Endothelial cell of umbilical vein (primary cell): ENCODE data around the gene MAP6. TPM values are rescaled to one million over a fixed set of nuclear protein-coding genes. Genes with fewer than 3 reads are reported as not detected.

Experiments
- BruUV-seq: library from RNA; stranded (reverse); fragments of 400-500 nt; replicated peaks from 2 replicates; lab custom pipeline; 2021; lab: Mats Ljungman, UMichigan
- CTCF ChIA-PET: fragments of 300-600, 350-600 bp; sonication (Branson Sonifier 250); formaldehyde crosslinking; loops from one replicate; lab custom pipeline; 2021; ENCODE audit warnings: antibody characterized with exemption, inconsistent platforms; lab: Charles Lee
- POLR2A ChIA-PET: fragments of 300-600, 350-600 bp; sonication (Branson Sonifier 250); formaldehyde crosslinking; loops from one replicate; lab custom pipeline; 2021; ENCODE audit warnings: antibody characterized with exemption, inconsistent platforms; lab: Charles Lee
- DNase-seq: peaks from one replicate; pipeline ENCODE4 v3.0.0-alpha.2; 2011; ENCODE audit warnings: low read depth, low spot score
- FAIRE-seq: peaks from 2 replicates; lab custom pipeline; 2011; peaks lifted over from hg19 to GRCh38; lab: Jason Lieb, UNC
- H2AFZ ChIP-seq: 2 replicates; pipeline ENCODE4 v1.6.0; 2012; ENCODE audit warnings: low read depth, low read length, control low read depth, inconsistent platforms
- H3K27ac ChIP-seq: 2 replicates; pipeline ENCODE4 v1.5.1; 2011; ENCODE audit warnings: low read depth, mild to moderate bottlenecking, control low read depth, low read length, moderate library complexity; ENCODE audit not compliant: insufficient read depth
- H3K27me3 ChIP-seq, 2 experiments: 2 replicates each; pipeline versions ENCODE4 v1.6.0 to v1.6.1; 2011; ENCODE audit warnings: low read length in 2 of 2, mixed read lengths in 1 of 2; ENCODE audit not compliant: control insufficient read depth in 2 of 2, insufficient read depth in 2 of 2
- H3K36me3 ChIP-seq, 2 experiments: 2 replicates in 1 of 2; 3 replicates in 1 of 2; pipeline ENCODE4 v1.5.1; 2011; ENCODE audit warnings: low read length in 2 of 2, mild to moderate bottlenecking in 1 of 2, moderate library complexity in 1 of 2; ENCODE audit not compliant: control insufficient read depth in 2 of 2, insufficient read depth in 2 of 2; ENCODE audit errors: extremely low read depth in 1 of 2
- H3K4me1 ChIP-seq: 3 replicates; pipeline ENCODE4 v1.5.1; 2011; ENCODE audit warnings: mild to moderate bottlenecking, low read length; ENCODE audit not compliant: control insufficient read depth, insufficient read depth; ENCODE audit errors: extremely low read depth
- H3K4me2 ChIP-seq: 2 replicates; pipeline ENCODE4 v1.6.1; 2011; ENCODE audit warnings: low read length, control low read depth, mixed read lengths; ENCODE audit not compliant: insufficient read depth
- H3K4me3 ChIP-seq, 3 experiments: fragments of 200-600 bp in 1 of 3; sonication (generic), shearing (Covaris generic) in 1 of 3; replicated peaks in 1 of 3; 2 replicates each; pipeline ENCODE4 v1.5.1; 2011 to 2016; ENCODE audit warnings: control low read depth in 3 of 3, low read length in 3 of 3, mild to moderate bottlenecking in 2 of 3, inconsistent platforms in 1 of 3, low read depth in 1 of 3, moderate library complexity in 1 of 3; ENCODE audit not compliant: insufficient read depth in 1 of 3
- H3K79me2 ChIP-seq: 2 replicates; pipeline ENCODE4 v1.6.0; 2012; ENCODE audit warnings: low read length, inconsistent platforms; ENCODE audit not compliant: control insufficient read depth, insufficient read depth
- H3K9ac ChIP-seq: replicated peaks from 2 replicates; pipeline ENCODE3; 2011; ENCODE audit warnings: low read length, control low read depth; ENCODE audit not compliant: insufficient read depth; ENCODE audit errors: extremely low read depth
- H3K9me1 ChIP-seq: replicated peaks from 3 replicates; pipeline ENCODE4 v1.6.0; 2011; ENCODE audit warnings: mild to moderate bottlenecking, low read length; ENCODE audit not compliant: control insufficient read depth, insufficient read depth; ENCODE audit errors: extremely low read depth
- H3K9me3 ChIP-seq: replicated peaks from 2 replicates; pipeline ENCODE4 v1.5.1; 2012; ENCODE audit warnings: low read length, inconsistent platforms; ENCODE audit not compliant: control insufficient read depth, insufficient read depth
- H4K20me1 ChIP-seq: replicated peaks from 2 replicates; pipeline ENCODE3; 2011; ENCODE audit warnings: mild to moderate bottlenecking, low read length; ENCODE audit not compliant: control insufficient read depth, insufficient read depth; ENCODE audit errors: extremely low read depth
- CTCF ChIP-seq, 2 donors: IDR thresholded peaks; 1 replicate in 1 of 2; 2 replicates in 1 of 2; pipeline ENCODE4 v1.5.1; 2011; ENCODE audit warnings: low read length in 2 of 2, mild to moderate bottlenecking in 2 of 2, moderate library complexity in 2 of 2, control low read depth in 1 of 2, inconsistent platforms in 1 of 2, low read depth in 1 of 2; ENCODE audit not compliant: insufficient read depth in 1 of 2; ENCODE audit errors: extremely low read depth in 1 of 2
- EZH2 ChIP-seq: IDR thresholded peaks from 2 replicates; pipeline ENCODE4 v1.6.1; 2012; ENCODE audit warnings: borderline replicate concordance, low read depth, mild to moderate bottlenecking, moderate library complexity, low read length, inconsistent platforms; ENCODE audit not compliant: severe bottlenecking
- FOS ChIP-seq: IDR thresholded peaks from 2 replicates; pipeline ENCODE4 v1.6.1; 2011; ENCODE audit warnings: mild to moderate bottlenecking, low read length, moderate library complexity, borderline replicate concordance; ENCODE audit not compliant: insufficient read depth
- JUN ChIP-seq: IDR thresholded peaks from 2 replicates; pipeline ENCODE4 v1.6.1; 2011; ENCODE audit warnings: borderline replicate concordance, low read depth; ENCODE audit not compliant: insufficient read length, insufficient read depth
- MAX ChIP-seq: IDR thresholded peaks from 2 replicates; pipeline ENCODE4 v1.6.1; 2011; ENCODE audit not compliant: insufficient read depth, insufficient read length
- MYC ChIP-seq: IDR thresholded peaks from one replicate; pipeline ENCODE4 v1.6.1; 2011; ENCODE audit warnings: mild to moderate bottlenecking, low read depth, low read length
- POLR2AphosphoS5 ChIP-seq: IDR thresholded peaks from 2 replicates; pipeline ENCODE4 v1.6.1; 2012; ENCODE audit warnings: low read depth, mild to moderate bottlenecking, control low read depth, low read length, moderate library complexity; ENCODE audit not compliant: insufficient read depth
- dilution Hi-C: fragments of 300-500 bp; cut with MboI; formaldehyde crosslinking; loops from one replicate; pipeline ENCODE4 v1.15.0; 2019; ENCODE audit warnings: low sequenced_read_pairs; ENCODE audit not compliant: extremely low pct_ligation_motif_present
- intact Hi-C: fragments of 100-400 bp; cut with micrococcal nuclease; formaldehyde crosslinking; loops from one replicate; pipeline ENCODE4 v1.10.0; 2022
- polyA plus RNA-seq, 4 experiments: library from polyadenylated mRNA; depleted of rRNA in 3 of 4; stranded (reverse) in 3 of 4; unstranded in 1 of 4; fragments of >200 nt; gene quantifications; 2 replicates each; pipeline versions ENCODE4 v1.2.1 to v1.2.3, GENCODE V29; 2011 to 2012; ENCODE audit warnings: missing spikeins in 1 of 4
- total RNA-seq: library from RNA; stranded (reverse); gene quantifications from 2 replicates; pipeline ENCODE4 v1.2.3, GENCODE V29; 2021

MAP6 gene
- total and polyA plus RNA-seq, 2 donors (not counting 3 experiments of a cell fraction or from before 2014, with no cell fraction given), result 0.12 TPM; not detected in 1

DNA sequence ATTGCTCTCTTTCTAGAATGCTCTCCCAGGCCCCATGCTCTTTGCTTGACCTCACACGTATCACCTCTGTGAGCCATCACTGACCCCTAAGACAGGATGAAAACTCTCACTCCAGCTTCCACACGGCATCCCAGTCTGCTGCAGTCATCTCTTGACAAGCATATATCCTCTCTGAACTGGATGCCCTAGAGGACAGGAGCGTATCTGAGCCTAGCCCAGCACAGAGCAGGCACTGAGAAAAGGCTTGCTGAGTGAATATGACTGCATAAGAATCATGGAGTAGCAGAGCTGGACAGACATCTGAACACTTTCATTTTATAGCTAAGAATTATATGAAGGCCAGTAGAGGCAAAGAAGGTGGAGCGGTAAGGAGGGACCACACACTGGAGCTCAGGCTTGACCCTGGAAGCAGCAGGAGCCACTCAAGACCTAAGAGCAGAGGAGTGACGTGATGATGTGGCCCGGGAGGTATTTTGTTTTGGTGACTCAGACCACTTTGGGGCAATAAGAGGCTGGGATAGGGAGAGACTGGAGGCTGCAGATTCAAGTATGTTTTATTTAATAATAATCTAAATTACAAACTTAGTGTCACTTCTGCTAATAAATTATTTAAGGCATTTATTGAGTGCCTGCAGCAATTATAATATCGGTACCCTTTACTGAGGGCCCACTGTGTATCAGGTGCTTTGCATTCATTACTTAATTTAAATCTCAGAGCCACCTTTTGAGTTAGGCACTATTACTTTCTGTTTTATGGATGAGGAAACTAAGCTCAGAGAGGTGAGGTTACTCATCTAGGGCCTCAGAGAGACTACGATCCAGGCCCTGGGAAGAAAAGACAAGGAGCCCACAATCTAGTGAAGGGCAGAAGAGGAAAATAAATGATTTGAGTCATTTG, 42.6 kb downstream of the MAP6 start:
- peaks cover 2% of the 10 kb centered on the region for H3K4me1 ChIP-seq
- H3K79me2 ChIP-seq, result no peaks in the 10 kb centered on the region
- H2AFZ ChIP-seq, result no peak overlapping the region
- peak; percentile 21 for FAIRE-seq
- BruUV-seq, result no TSS peak
- no peaks in the 10 kb centered on the region for H3K9me3 ChIP-seq
- no peaks in the 10 kb centered on the region for H3K36me3 ChIP-seq
- H3K9ac ChIP-seq, result no peak overlapping the region
- no peaks in the 10 kb centered on the region for H3K9me1 ChIP-seq
- dilution Hi-C loops, result no loop called here
- intact Hi-C loops, result no loop called here
- no peaks in the 10 kb centered on the region for H4K20me1 ChIP-seq
- POLR2A ChIA-PET, result interaction anchor here (0.6 to 1.0 kb wide), 2 partner anchors 11 to 42 kb away, joined by 4 to 5 read pairs; no protein-coding TSS in a partner anchor
- no peak overlapping the region for H3K27ac ChIP-seq
- no peak overlapping the region for H3K4me3 ChIP-seq
- TF ChIP-seq FOS, result no peak
- no peak for TF ChIP-seq MYC
- TF ChIP-seq JUN, result no peak
- no peak for TF ChIP-seq CTCF (IDR thresholded peaks at IDR 0.05; ENCODE audit: extremely low read depth in 1 of 2, insufficient read depth in 1 of 2, low read depth in 1 of 2, low read length in 2 of 2)
- no peak for TF ChIP-seq MAX
- no peak for TF ChIP-seq EZH2
- TF ChIP-seq POLR2AphosphoS5, result no peak
- CTCF ChIA-PET, result interaction anchor here (0.6 to 1.0 kb wide), 4 partner anchors 8 to 97 kb away, joined by 3 read pairs; no protein-coding TSS in a partner anchor
- no peak for DNase-seq
- no peak overlapping the region for H3K4me2 ChIP-seq
- peaks cover 7 to 9% of the 10 kb centered on the region in 2 experiments for H3K27me3 ChIP-seq
